Adipose tissue (tissue), 3 donors: Measurements from ENCODE around the gene METTL2A. TPM values are rescaled to one million over a fixed set of nuclear protein-coding genes. Genes with fewer than 3 reads are reported as not detected.
"Not testable (repeated sequence)": the region's sequence is repeated elsewhere in the genome, so short reads cannot be mapped to it uniquely, and the experiment has no call there.

Experiments
- H3K27ac ChIP-seq: one replicate; pipeline ENCODE4 v1.5.1; 2013; ENCODE audit warnings: low read depth, low read length
- WGBS, 3 donors: extraction: QIAGEN DNeasy Blood & Tissue Kit; methylation state at CpG; one replicate each; pipeline ENCODE4 v1.1.7; 2013; 5-methylcytosine and 5-hydroxymethylcytosine counted together
- polyA plus RNA-seq, 3 donors: library from polyadenylated mRNA; stranded (reverse); fragments of 200-250 nt; gene quantifications; one replicate each; pipeline ENCODE4 v1.2.3, GENCODE V29; 2013
- donor health status: healthy with polysubstance abuse.
- donor health status: Bipolar disorder and iron deficiency.
- donor health status: healthy.

METTL2A gene
- polyA plus RNA-seq: 10 to 100 TPM in 1 of 3 donors, 1 to 10 TPM in 2; 8.8 to 11.2 (median 9.7) TPM

- WGBS, 3 donors: 0 to 1% (median 1%) methylated on average over 51 to 57 of the region's 58 CpGs
Observed at GRCh38 chr17:62423647-62424461, at the start of gene METTL2A. Gene METTL2A, plus strand, starts transcription at chr17:62423897. Its CDS starts 6 bp downstream, at chr17:62423903.

GRCh38 chr17:62380253-62380652 is 43.4 kb upstream of the METTL2A start, which contains the start of gene EFCAB3:
Gene EFCAB3, plus strand, starts transcription at chr17:62380553. Its CDS starts 2,427 bp downstream, at chr17:62382980.
- 78 to 91% (median 89%) methylated on average over 3 of the region's 3 CpGs for WGBS, 3 donors
- H3K27ac ChIP-seq: no peak within 1 kb of the TSS

More at GRCh38 chr17:62423647-62424461, at the start of gene METTL2A:
- H3K27ac ChIP-seq: not testable (repeated sequence)

GRCh38 chr17:62381561-62381960 is 42.1 kb upstream of the METTL2A start:
- WGBS, 3 donors: 88 to 91% (median 90%) methylated on average over 18 of the region's 18 CpGs
- no peak overlapping the region for H3K27ac ChIP-seq

- no peak overlapping the region for H3K27ac ChIP-seq
- 28 to 50% (median 50%) methylated on average over 1 of the region's 1 CpG for WGBS, 3 donors
Observed at GRCh38 chr17:62388856-62389255, 34.8 kb upstream of the METTL2A start.

GRCh38 chr17:62392908-62393307 is 30.8 kb upstream of the METTL2A start:
- 43 to 83% (median 78%) methylated on average over 1 of the region's 1 CpG for WGBS, 3 donors
- H3K27ac ChIP-seq: no peak overlapping the region

- 87 to 92% (median 87%) methylated on average over 1 of the region's 1 CpG for WGBS, 3 donors
- no peak overlapping the region for H3K27ac ChIP-seq
Observed at GRCh38 chr17:62398891-62399290, 24.8 kb upstream of the METTL2A start.

GRCh38 chr17:62405451-62405850 is 18.2 kb upstream of the METTL2A start:
- 47 to 49% (median 49%) methylated on average over 2 of the region's 2 CpGs for WGBS, 3 donors
- H3K27ac ChIP-seq: no peak overlapping the region

- H3K27ac ChIP-seq: not testable (repeated sequence)
- WGBS, 3 donors: 79 to 87% (median 85%) methylated on average over 1 of the region's 1 CpG
Observed at GRCh38 chr17:62413090-62413489, 10.6 kb upstream of the METTL2A start.

- not testable (repeated sequence) for H3K27ac ChIP-seq
- 60 to 82% (median 79%) methylated on average over 1 of the region's 2 CpGs for WGBS, 3 donors
Observed at GRCh38 chr17:62426214-62426613, 2.5 kb downstream of the METTL2A start.

GRCh38 chr17:62435251-62435650 is 11.6 kb downstream of the METTL2A start:
- 89 to 95% (median 93%) methylated on average over 4 of the region's 4 CpGs for WGBS, 3 donors

GRCh38 chr17:62441181-62441580 is 17.5 kb downstream of the METTL2A start:
- not testable (repeated sequence) for H3K27ac ChIP-seq
- 88 to 99% (median 98%) methylated on average over 6 of the region's 6 CpGs for WGBS, 3 donors

More at GRCh38 chr17:62435251-62435650, 11.6 kb downstream of the METTL2A start:
- H3K27ac ChIP-seq: not testable (repeated sequence)

- 94 to 96% (median 96%) methylated on average over 4 of the region's 4 CpGs for WGBS, 3 donors
- H3K27ac ChIP-seq: no peak overlapping the region
Observed at GRCh38 chr17:62444063-62444462, 20.4 kb downstream of the METTL2A start.

- H3K27ac ChIP-seq: not testable (repeated sequence)
- 91 to 94% (median 93%) methylated on average over 4 of the region's 4 CpGs for WGBS, 3 donors
Observed at GRCh38 chr17:62445791-62446190, 22.1 kb downstream of the METTL2A start.

GRCh38 chr17:62452195-62452594 is 28.5 kb downstream of the METTL2A start:
- not testable (repeated sequence) for H3K27ac ChIP-seq
- WGBS, 3 donors: 87 to 98% (median 88%) methylated on average over 4 of the region's 4 CpGs

GRCh38 chr17:62453041-62453440 is 29.3 kb downstream of the METTL2A start:
- H3K27ac ChIP-seq: not testable (repeated sequence)
- 82 to 83% (median 82%) methylated on average over 5 of the region's 5 CpGs for WGBS, 3 donors

- not testable (repeated sequence) for H3K27ac ChIP-seq
- WGBS, 3 donors: 76 to 83% (median 79%) methylated on average over 4 of the region's 4 CpGs
Observed at GRCh38 chr17:62453656-62454055, 30.0 kb downstream of the METTL2A start.

GRCh38 chr17:62454111-62454510 is 30.4 kb downstream of the METTL2A start:
- not testable (repeated sequence) for H3K27ac ChIP-seq
- WGBS, 3 donors: 75 to 84% (median 79%) methylated on average over 3 of the region's 3 CpGs

GRCh38 chr17:62456016-62456415 is 32.3 kb downstream of the METTL2A start:
- 92 to 94% (median 93%) methylated on average over 7 of the region's 7 CpGs for WGBS, 3 donors
- H3K27ac ChIP-seq: no peak overlapping the region

- H3K27ac ChIP-seq: not testable (repeated sequence)
- WGBS, 3 donors: 70 to 75% (median 74%) methylated on average over 10 of the region's 10 CpGs
Observed at GRCh38 chr17:62458483-62458882, 34.8 kb downstream of the METTL2A start.

GRCh38 chr17:62464422-62464821 is 40.7 kb downstream of the METTL2A start:
- H3K27ac ChIP-seq: not testable (repeated sequence)
- WGBS, 3 donors: 83 to 86% (median 86%) methylated on average over 3 of the region's 3 CpGs
